SK-N-SH treated with all-trans-retinoic acid at 6 μM for 48 hours (cell line): ENCODE results near the gene MADD.

ENCODE experiments used
- ESRRG ChIP-seq: fragments of 250-450 bp; sonication (Bioruptor Pico); IDR thresholded peaks from 2 replicates; pipeline ENCODE4 v1.6.1; 2021; ENCODE audit warnings: mild to moderate bottlenecking
- GLIS3 ChIP-seq: fragments of 250-450 bp; sonication (Bioruptor Pico); IDR thresholded peaks from 2 replicates; pipeline ENCODE4 v1.5.0; 2020; ENCODE audit warnings: mild to moderate bottlenecking, moderate library complexity
- POU6F1 ChIP-seq: fragments of 250-450 bp; sonication (Bioruptor Pico); IDR thresholded peaks from 2 replicates; pipeline ENCODE4 v1.8.0; 2021; ENCODE audit warnings: low read depth, mild to moderate bottlenecking, moderate library complexity, borderline replicate concordance
- SNAI2 ChIP-seq: fragments of 250-450 bp; sonication (Bioruptor Pico); IDR thresholded peaks from 2 replicates; pipeline ENCODE4 v1.5.0; 2020; ENCODE audit warnings: mild to moderate bottlenecking, moderate library complexity
- TOX ChIP-seq: fragments of 250-450 bp; sonication (Bioruptor Pico); IDR thresholded peaks from 2 replicates; pipeline ENCODE4 v1.8.0; 2021; ENCODE audit warnings: mild to moderate bottlenecking, moderate library complexity, borderline replicate concordance
- ZC3H10 ChIP-seq: fragments of 250-450 bp; sonication (Bioruptor Pico); IDR thresholded peaks from 2 replicates; pipeline ENCODE4 v1.5.1; 2021; ENCODE audit warnings: mild to moderate bottlenecking, moderate library complexity
- ZNF565 ChIP-seq: fragments of 450-650 bp; formaldehyde crosslinking; conservative IDR thresholded peaks from 2 replicates; pipeline ENCODE4 v1.5.0; 2020; ENCODE audit warnings: low read depth, mild to moderate bottlenecking, moderate library complexity
- ZNF70 ChIP-seq: fragments of 450-650 bp; formaldehyde crosslinking; IDR thresholded peaks from 2 replicates; pipeline ENCODE4 v1.5.0; 2020; ENCODE audit warnings: mild to moderate bottlenecking, moderate library complexity
- TF ChIP-seq, protein P1 (sequence below): fragments of 250-450 bp; sonication (Bioruptor Pico); IDR thresholded peaks from 2 replicates; pipeline ENCODE4 v1.5.1; 2020; ENCODE audit warnings: low read depth, mild to moderate bottlenecking, moderate library complexity
- TF ChIP-seq, protein P2 (sequence below): fragments of 250-450 bp; sonication (Bioruptor Pico); IDR thresholded peaks from 2 replicates; pipeline ENCODE4 v1.8.0; 2020; ENCODE audit warnings: mild to moderate bottlenecking, moderate library complexity, borderline replicate concordance

GRCh38 chr11:47318166-47318565 is 48.2 kb downstream of the MADD start:
- TF ChIP-seq ESRRG (CRISPR knock-in tag) (no peak), ZNF70 (CRISPR knock-in tag) (no peak), GLIS3 (CRISPR knock-in tag) (no peak), ZC3H10 (CRISPR knock-in tag) (no peak), SNAI2 (CRISPR knock-in tag) (no peak), POU6F1 (no peak), ZNF565 (CRISPR knock-in tag) (no peak), TOX (CRISPR knock-in tag) (no peak)
- TF ChIP-seq, protein P1, sequence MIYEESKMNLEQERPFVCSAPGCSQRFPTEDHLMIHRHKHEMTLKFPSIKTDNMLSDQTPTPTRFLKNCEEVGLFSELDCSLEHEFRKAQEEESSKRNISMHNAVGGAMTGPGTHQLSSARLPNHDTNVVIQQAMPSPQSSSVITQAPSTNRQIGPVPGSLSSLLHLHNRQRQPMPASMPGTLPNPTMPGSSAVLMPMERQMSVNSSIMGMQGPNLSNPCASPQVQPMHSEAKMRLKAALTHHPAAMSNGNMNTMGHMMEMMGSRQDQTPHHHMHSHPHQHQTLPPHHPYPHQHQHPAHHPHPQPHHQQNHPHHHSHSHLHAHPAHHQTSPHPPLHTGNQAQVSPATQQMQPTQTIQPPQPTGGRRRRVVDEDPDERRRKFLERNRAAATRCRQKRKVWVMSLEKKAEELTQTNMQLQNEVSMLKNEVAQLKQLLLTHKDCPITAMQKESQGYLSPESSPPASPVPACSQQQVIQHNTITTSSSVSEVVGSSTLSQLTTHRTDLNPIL (CRISPR knock-in tag): no peak
- TF ChIP-seq, protein P2, sequence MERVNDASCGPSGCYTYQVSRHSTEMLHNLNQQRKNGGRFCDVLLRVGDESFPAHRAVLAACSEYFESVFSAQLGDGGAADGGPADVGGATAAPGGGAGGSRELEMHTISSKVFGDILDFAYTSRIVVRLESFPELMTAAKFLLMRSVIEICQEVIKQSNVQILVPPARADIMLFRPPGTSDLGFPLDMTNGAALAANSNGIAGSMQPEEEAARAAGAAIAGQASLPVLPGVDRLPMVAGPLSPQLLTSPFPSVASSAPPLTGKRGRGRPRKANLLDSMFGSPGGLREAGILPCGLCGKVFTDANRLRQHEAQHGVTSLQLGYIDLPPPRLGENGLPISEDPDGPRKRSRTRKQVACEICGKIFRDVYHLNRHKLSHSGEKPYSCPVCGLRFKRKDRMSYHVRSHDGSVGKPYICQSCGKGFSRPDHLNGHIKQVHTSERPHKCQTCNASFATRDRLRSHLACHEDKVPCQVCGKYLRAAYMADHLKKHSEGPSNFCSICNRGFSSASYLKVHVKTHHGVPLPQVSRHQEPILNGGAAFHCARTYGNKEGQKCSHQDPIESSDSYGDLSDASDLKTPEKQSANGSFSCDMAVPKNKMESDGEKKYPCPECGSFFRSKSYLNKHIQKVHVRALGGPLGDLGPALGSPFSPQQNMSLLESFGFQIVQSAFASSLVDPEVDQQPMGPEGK: no peak
